ENCODE data around the gene EPS15. TPM values are rescaled to one million over a fixed set of nuclear protein-coding genes. Genes with fewer than 3 reads are reported as not detected.

The EPS15 gene
- total and polyA plus RNA-seq, 8 donors = 45.6 to 79.0 (median 54.9) TPM

GRCh38 chr1:51497340-51497739 is 21.7 kb downstream of the EPS15 start:
- no peak for TF ChIP-seq CTCF (IDR thresholded peaks at IDR 0.05)
- ATAC-seq (no peak), DNase-seq (no peak)
- intact Hi-C loops (cut with DNase I) = no loop called here
- H3K36me3 ChIP-seq = no peaks in the 10 kb centered on the region
- no peaks in the 10 kb centered on the region for H3K27me3 ChIP-seq
- H3K27ac ChIP-seq = no peak overlapping the region
- H3K4me3 ChIP-seq = no peak overlapping the region
- peaks cover 0 to 15% of the 10 kb centered on the region in 2 donors for H3K4me1 ChIP-seq
- no peaks in the 10 kb centered on the region for H3K9me3 ChIP-seq

- Histone ChIP-seq H3K36me3 (no peaks in the 10 kb centered on the region), H3K4me1 (peaks cover 0 to 28% of the 10 kb centered on the region in 2 donors), H3K27me3 (no peaks in the 10 kb centered on the region), H3K9me3 (no peaks in the 10 kb centered on the region), H3K4me3 (no peak overlapping the region), H3K27ac (no peak overlapping the region)
- no peak for ATAC-seq
- TF ChIP-seq CTCF (IDR thresholded peaks at IDR 0.05) = no peak
- intact Hi-C loops (cut with DNase I) = no loop called here
- no peak for DNase-seq
Observed at GRCh38 chr1:51494138-51494830, 24.8 kb downstream of the EPS15 start.

- H3K36me3 ChIP-seq = no peaks in the 10 kb centered on the region
- peak in 2 of 4 donors; percentile 31 to 49 for DNase-seq
- H3K9me3 ChIP-seq = no peaks in the 10 kb centered on the region
- peak; percentile 89 for ATAC-seq
- peaks cover 5 to 28% of the 10 kb centered on the region in 2 donors for H3K4me1 ChIP-seq
- intact Hi-C loops (cut with DNase I) = no loop called here
- no peak for TF ChIP-seq CTCF (IDR thresholded peaks at IDR 0.05)
- no peak overlapping the region for H3K4me3 ChIP-seq
- no peaks in the 10 kb centered on the region for H3K27me3 ChIP-seq
- peak overlapping the region in 1 of 2 donors; percentile 71 for H3K27ac ChIP-seq
Observed at GRCh38 chr1:51491166-51491981, 27.7 kb downstream of the EPS15 start.

- peaks cover 5 to 21% of the 10 kb centered on the region in 2 donors for H3K4me1 ChIP-seq
- no peaks in the 10 kb centered on the region for H3K9me3 ChIP-seq
- DNase-seq = no peak
- H3K27ac ChIP-seq = peak overlapping the region in 1 of 2 donors; percentile 2
- intact Hi-C loops (cut with DNase I) = no loop called here
- no peaks in the 10 kb centered on the region for H3K27me3 ChIP-seq
- no peaks in the 10 kb centered on the region for H3K36me3 ChIP-seq
- no peak overlapping the region for H3K4me3 ChIP-seq
- TF ChIP-seq CTCF (IDR thresholded peaks at IDR 0.05) = no peak
- no peak for ATAC-seq
Observed at GRCh38 chr1:51489472-51489871, 29.6 kb downstream of the EPS15 start.

GRCh38 chr1:51488372-51489050 is 30.6 kb downstream of the EPS15 start:
- DNase-seq (no peak), ATAC-seq (peak; percentile 39)
- no peak overlapping the region for H3K27ac ChIP-seq
- peaks cover 5 to 21% of the 10 kb centered on the region in 2 donors for H3K4me1 ChIP-seq
- no peaks in the 10 kb centered on the region for H3K27me3 ChIP-seq
- TF ChIP-seq CTCF (IDR thresholded peaks at IDR 0.05) = no peak
- H3K9me3 ChIP-seq = no peaks in the 10 kb centered on the region
- intact Hi-C loops (cut with DNase I) = no loop called here
- H3K36me3 ChIP-seq = no peaks in the 10 kb centered on the region
- H3K4me3 ChIP-seq = no peak overlapping the region

All from left lung (tissue), 10 donors.